ENCODE data around the gene BACH2. TPM values are rescaled to one million over a fixed set of nuclear protein-coding genes. Genes with fewer than 3 reads are reported as not detected.

BACH2 gene
- total RNA-seq, 1 donor from 2014 or later, result 6.4 TPM

DNA sequence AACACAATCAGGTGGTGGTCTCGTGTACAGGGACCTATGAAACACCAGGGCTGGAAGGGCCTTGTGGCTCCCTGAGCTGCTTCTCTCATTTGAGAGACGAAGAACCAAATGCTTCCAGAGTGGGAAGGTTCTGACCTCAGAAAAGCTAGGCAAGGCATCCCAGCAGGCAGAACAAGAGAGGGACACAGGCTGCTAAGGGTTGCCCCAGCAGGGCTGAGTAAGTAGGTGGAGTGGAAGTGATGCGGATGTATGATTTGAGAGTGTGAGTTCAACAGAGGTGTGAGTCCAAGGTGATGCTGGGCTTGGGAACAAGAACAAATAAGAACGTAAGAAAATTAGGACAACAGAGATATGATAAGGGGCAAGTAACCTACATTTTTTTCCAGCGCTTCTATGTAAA is 147.8 kb downstream of the BACH2 start:
- Histone ChIP-seq H3K9me3 (no peaks in the 10 kb centered on the region), H3K36me3 (no peaks in the 10 kb centered on the region), H3K4me3 (no peak overlapping the region), H3K27ac (no peak overlapping the region), H3K4me1 (peaks cover 9% of the 10 kb centered on the region), H3K27me3 (no peaks in the 10 kb centered on the region)
- no peak for DNase-seq (ENCODE audit: extremely low spot score in 2 of 2)
- TF ChIP-seq POLR2A (IDR thresholded peaks at IDR 0.05), result no peak
- TF ChIP-seq, protein P1, sequence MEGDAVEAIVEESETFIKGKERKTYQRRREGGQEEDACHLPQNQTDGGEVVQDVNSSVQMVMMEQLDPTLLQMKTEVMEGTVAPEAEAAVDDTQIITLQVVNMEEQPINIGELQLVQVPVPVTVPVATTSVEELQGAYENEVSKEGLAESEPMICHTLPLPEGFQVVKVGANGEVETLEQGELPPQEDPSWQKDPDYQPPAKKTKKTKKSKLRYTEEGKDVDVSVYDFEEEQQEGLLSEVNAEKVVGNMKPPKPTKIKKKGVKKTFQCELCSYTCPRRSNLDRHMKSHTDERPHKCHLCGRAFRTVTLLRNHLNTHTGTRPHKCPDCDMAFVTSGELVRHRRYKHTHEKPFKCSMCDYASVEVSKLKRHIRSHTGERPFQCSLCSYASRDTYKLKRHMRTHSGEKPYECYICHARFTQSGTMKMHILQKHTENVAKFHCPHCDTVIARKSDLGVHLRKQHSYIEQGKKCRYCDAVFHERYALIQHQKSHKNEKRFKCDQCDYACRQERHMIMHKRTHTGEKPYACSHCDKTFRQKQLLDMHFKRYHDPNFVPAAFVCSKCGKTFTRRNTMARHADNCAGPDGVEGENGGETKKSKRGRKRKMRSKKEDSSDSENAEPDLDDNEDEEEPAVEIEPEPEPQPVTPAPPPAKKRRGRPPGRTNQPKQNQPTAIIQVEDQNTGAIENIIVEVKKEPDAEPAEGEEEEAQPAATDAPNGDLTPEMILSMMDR (IDR thresholded peaks at IDR 0.05), result no peak
- no peak for TF ChIP-seq POLR2AphosphoS5 (IDR thresholded peaks at IDR 0.05; ENCODE audit: insufficient read depth in 1 of 2, low read depth in 1 of 2)
- intact Hi-C loops (cut with DNase I), result no loop called here

DNA sequence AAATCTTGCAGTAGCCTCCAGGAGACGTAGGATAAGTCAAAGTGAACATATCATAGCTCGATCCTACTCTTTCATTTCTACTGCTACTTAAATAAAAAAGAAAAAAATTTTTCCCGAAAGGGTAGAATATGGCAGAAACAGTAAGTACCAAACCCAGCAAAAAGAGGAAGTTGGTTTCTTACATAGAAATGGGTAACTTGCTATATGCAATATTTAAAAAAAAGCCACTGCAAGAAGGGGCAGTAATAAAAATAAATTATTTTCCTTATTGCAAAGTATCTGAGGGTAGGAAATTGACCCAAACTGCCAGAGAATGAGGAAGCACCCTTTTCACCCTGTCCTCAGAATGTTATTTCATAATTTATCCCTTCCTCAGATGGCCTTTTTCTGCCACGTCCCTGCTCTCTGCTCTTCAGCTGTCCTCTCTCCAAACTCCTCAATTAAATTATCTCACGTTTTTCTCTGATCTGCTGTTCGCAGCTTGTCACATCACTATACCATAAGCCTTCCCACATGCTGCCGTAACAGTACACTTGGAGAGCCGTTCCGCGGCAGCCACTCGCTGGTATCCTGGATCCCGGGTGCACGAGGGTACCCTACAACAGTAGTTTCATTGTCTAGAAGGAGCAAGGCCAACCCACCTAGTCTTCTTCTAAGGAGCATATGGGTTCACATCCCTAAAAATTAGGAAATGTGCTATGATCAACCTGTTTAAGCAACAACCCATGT is 149.6 kb downstream of the BACH2 start:
- no peak for TF ChIP-seq POLR2AphosphoS5 (IDR thresholded peaks at IDR 0.05; ENCODE audit: insufficient read depth in 1 of 2, low read depth in 1 of 2)
- H3K9me3 ChIP-seq, result no peaks in the 10 kb centered on the region
- intact Hi-C loops (cut with DNase I), result no loop called here
- H3K4me3 ChIP-seq, result no peak overlapping the region
- H3K4me1 ChIP-seq, result peaks cover 7% of the 10 kb centered on the region
- H3K27me3 ChIP-seq, result no peaks in the 10 kb centered on the region
- no peak overlapping the region for H3K27ac ChIP-seq
- DNase-seq (ENCODE audit: extremely low spot score in 2 of 2), result no peak
- no peaks in the 10 kb centered on the region for H3K36me3 ChIP-seq

DNA sequence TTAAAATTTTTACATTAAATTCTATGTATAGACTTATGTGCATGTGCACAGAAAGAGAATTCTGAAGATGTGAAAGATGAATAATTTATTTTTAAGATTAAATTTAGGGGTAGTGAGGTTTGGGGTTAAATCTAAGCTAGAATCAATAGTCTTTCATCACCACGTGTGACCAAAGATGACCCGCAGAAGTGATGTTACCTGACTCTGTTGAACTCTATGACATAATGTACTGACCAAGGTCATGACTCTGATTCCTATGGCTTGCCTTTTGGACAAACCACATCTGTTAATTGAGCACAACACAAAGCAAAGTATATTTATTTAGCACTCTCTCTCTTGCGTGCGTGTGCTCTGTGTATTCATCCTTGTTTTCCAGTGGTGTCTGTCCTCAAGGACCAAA is 150.6 kb downstream of the BACH2 start:
- Histone ChIP-seq H3K4me3 (no peak overlapping the region), H3K27ac (no peak overlapping the region), H3K36me3 (no peaks in the 10 kb centered on the region), H3K9me3 (no peaks in the 10 kb centered on the region), H3K4me1 (no peaks in the 10 kb centered on the region), H3K27me3 (no peaks in the 10 kb centered on the region)
- intact Hi-C loops (cut with DNase I), result no loop called here
- TF ChIP-seq POLR2AphosphoS5 (IDR thresholded peaks at IDR 0.05; ENCODE audit: insufficient read depth in 1 of 2, low read depth in 1 of 2) (no peak), POLR2A (IDR thresholded peaks at IDR 0.05) (no peak)
- TF ChIP-seq, protein P1 (IDR thresholded peaks at IDR 0.05), result no peak
- no peak for DNase-seq (ENCODE audit: extremely low spot score in 2 of 2)

DNA sequence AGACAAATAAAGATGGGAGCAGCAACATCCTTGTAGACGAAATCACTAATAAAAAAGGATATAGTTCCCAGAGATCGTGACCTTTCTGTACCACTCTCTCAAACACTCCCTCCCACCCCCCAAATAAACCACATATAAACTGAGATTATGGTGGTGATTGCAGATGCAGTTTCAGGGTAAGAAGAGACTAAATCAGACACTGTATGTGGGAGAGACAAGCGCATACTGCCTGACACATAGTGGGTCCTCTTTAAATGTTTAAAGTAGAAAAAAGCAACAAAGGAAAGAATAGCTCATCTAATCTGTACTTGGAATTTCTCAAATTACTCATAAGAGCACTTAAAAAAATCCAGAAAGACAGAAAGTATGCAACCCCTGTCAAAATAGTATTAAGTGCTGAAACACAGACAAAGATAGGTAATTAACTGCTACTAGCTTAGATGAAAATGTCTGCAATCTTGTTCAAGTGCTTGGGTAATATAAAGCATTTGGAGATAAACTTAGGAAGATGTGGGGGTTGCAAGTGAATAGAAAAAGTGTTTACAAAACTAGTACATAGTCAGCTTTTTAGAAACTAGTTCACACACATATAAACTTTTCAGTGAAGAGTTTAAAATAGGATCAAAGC is 151.6 kb downstream of the BACH2 start:
- intact Hi-C loops (cut with DNase I), result no loop called here
- H3K27ac ChIP-seq, result no peak overlapping the region
- no peak overlapping the region for H3K4me3 ChIP-seq
- no peaks in the 10 kb centered on the region for H3K4me1 ChIP-seq
- no peaks in the 10 kb centered on the region for H3K27me3 ChIP-seq
- no peaks in the 10 kb centered on the region for H3K36me3 ChIP-seq
- no peak for DNase-seq (ENCODE audit: extremely low spot score in 2 of 2)
- no peaks in the 10 kb centered on the region for H3K9me3 ChIP-seq
- TF ChIP-seq POLR2AphosphoS5 (IDR thresholded peaks at IDR 0.05; ENCODE audit: insufficient read depth in 1 of 2, low read depth in 1 of 2) (no peak), POLR2A (IDR thresholded peaks at IDR 0.05) (no peak)
- TF ChIP-seq, protein P1 (IDR thresholded peaks at IDR 0.05), result no peak

DNA sequence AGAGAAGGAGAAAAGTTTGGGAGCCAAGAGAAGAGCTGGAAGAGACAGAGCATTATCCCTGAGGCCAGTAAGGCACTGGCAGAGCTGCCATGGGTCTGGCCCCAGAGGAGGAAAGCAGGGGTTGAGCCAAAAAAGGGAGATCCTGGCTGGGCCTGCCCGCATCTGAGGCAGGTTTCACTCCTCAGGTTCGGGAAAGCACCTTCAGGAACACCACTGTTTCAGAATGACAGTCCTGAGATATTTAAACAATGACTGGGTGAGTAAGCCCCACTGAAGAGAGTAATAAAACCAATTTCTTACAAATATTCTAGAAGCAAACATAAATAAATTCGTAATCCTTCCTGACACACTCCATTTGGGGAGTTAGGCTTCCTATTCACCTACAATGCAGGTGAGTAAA is 152.2 kb downstream of the BACH2 start:
- Histone ChIP-seq H3K4me1 (no peaks in the 10 kb centered on the region), H3K27me3 (no peaks in the 10 kb centered on the region)
- DNase-seq (ENCODE audit: extremely low spot score in 2 of 2), result no peak

More for the DNA sequence above, 152.2 kb downstream of the BACH2 start:
- TF ChIP-seq POLR2A (IDR thresholded peaks at IDR 0.05), result no peak
- no peak for TF ChIP-seq POLR2AphosphoS5 (IDR thresholded peaks at IDR 0.05; ENCODE audit: insufficient read depth in 1 of 2, low read depth in 1 of 2)
- TF ChIP-seq, protein P1 (IDR thresholded peaks at IDR 0.05), result no peak
- Histone ChIP-seq H3K27ac (no peak overlapping the region), H3K4me3 (no peak overlapping the region), H3K9me3 (no peaks in the 10 kb centered on the region), H3K36me3 (no peaks in the 10 kb centered on the region)
- intact Hi-C loops (cut with DNase I), result no loop called here
